WTC11 (cell line): ENCODE results near the gene SLC9C1. TPM values are rescaled to one million over a fixed set of nuclear protein-coding genes. Genes with fewer than 3 reads are reported as not detected.

Experiments used
- ATAC-seq: fragments of 200-7000 bp; cut with Tn5 transposase; 2 replicates; pipeline ENCODE4 v1.10.0; 2021; ENCODE audit warnings: mild to moderate bottlenecking, moderate library complexity
- CTCF ChIA-PET: fragments of 300-600 bp; sonication (Branson Sonifier 250); formaldehyde crosslinking; loops from one replicate; lab custom pipeline; 2021; ENCODE audit warnings: antibody characterized with exemption; lab: Charles Lee
- POLR2A ChIA-PET: fragments of 350-600 bp; sonication (Branson Sonifier 250); formaldehyde crosslinking; loops from one replicate; lab custom pipeline; 2021; ENCODE audit warnings: antibody characterized with exemption; lab: Charles Lee
- DNase-seq: peaks from one replicate; pipeline ENCODE4 v3.0.0; 2021; ENCODE audit warnings: low spot score
- H3K27ac Mint-ChIP-seq: 2 replicates; pipeline ENCODE4 v1.8.0; 2021; ENCODE audit warnings: mixed read lengths
- H3K27me3 Mint-ChIP-seq: 2 replicates; pipeline ENCODE4 v1.8.0; 2021; ENCODE audit warnings: low read depth, mild to moderate bottlenecking, moderate library complexity, mixed read lengths
- H3K36me3 Mint-ChIP-seq: 2 replicates; pipeline ENCODE4 v1.8.0; 2021; ENCODE audit warnings: mixed read lengths
- H3K4me1 Mint-ChIP-seq: 2 replicates; pipeline ENCODE4 v1.8.0; 2022; ENCODE audit warnings: mixed read lengths
- H3K4me3 Mint-ChIP-seq: 2 replicates; pipeline ENCODE4 v1.8.0; 2021; ENCODE audit warnings: mild to moderate bottlenecking, moderate library complexity, mixed read lengths
- H3K9me3 Mint-ChIP-seq: 2 replicates; pipeline ENCODE4 v1.8.0; 2021; ENCODE audit warnings: mixed read lengths
- CREB1 ChIP-seq: sonication (generic); formaldehyde crosslinking; IDR thresholded peaks from 2 replicates; pipeline ENCODE4 v1.8.0; 2023; ENCODE audit warnings: mild to moderate bottlenecking, missing genetic modification reagents
- CREM ChIP-seq: sonication (generic); formaldehyde crosslinking; IDR thresholded peaks from 2 replicates; pipeline ENCODE4 v1.8.1; 2022; ENCODE audit warnings: mild to moderate bottlenecking, missing genetic modification reagents, moderate library complexity
- E2F1 ChIP-seq: sonication (generic); formaldehyde crosslinking; IDR thresholded peaks from 2 replicates; pipeline ENCODE4 v1.8.0; 2022; ENCODE audit warnings: mild to moderate bottlenecking, missing genetic modification reagents
- EMX1 ChIP-seq: fragments of 250-450 bp; sonication (Bioruptor Pico); IDR thresholded peaks from 2 replicates; pipeline ENCODE4 v1.8.0; 2021; ENCODE audit warnings: mild to moderate bottlenecking
- ESRRA ChIP-seq: sonication (generic); formaldehyde crosslinking; IDR thresholded peaks from 2 replicates; pipeline ENCODE4 v1.8.1; 2022; ENCODE audit warnings: mild to moderate bottlenecking, missing genetic modification reagents, borderline replicate concordance
- FOXP4 ChIP-seq: sonication (generic); formaldehyde crosslinking; IDR thresholded peaks from 2 replicates; pipeline ENCODE4 v1.8.0; 2022; ENCODE audit warnings: mild to moderate bottlenecking, missing genetic modification reagents
- GABPB1 ChIP-seq: sonication (generic); formaldehyde crosslinking; IDR thresholded peaks from 2 replicates; pipeline ENCODE4 v1.8.1; 2023; ENCODE audit warnings: mild to moderate bottlenecking, missing genetic modification reagents
- KAT7 ChIP-seq: sonication (generic); formaldehyde crosslinking; IDR thresholded peaks from 2 replicates; pipeline ENCODE4 v1.8.1; 2023; ENCODE audit warnings: missing genetic modification reagents, mild to moderate bottlenecking, borderline replicate concordance
- NR3C1 ChIP-seq: sonication (generic); formaldehyde crosslinking; conservative IDR thresholded peaks from 2 replicates; pipeline ENCODE4 v1.8.1; 2023; ENCODE audit warnings: low read depth, mild to moderate bottlenecking, missing genetic modification reagents
- OVOL2 ChIP-seq: fragments of 250-450 bp; sonication (Bioruptor Pico); IDR thresholded peaks from 2 replicates; pipeline ENCODE4 v1.9.0; 2021; ENCODE audit warnings: mild to moderate bottlenecking, borderline replicate concordance
- PREB ChIP-seq: sonication (generic); formaldehyde crosslinking; IDR thresholded peaks from 2 replicates; pipeline ENCODE4 v1.8.1; 2022; ENCODE audit warnings: mild to moderate bottlenecking, missing genetic modification reagents, moderate library complexity, borderline replicate concordance
- PRRX2 ChIP-seq: fragments of 250-450 bp; sonication (Bioruptor Pico); IDR thresholded peaks from 2 replicates; pipeline ENCODE4 v1.8.0; 2021; ENCODE audit warnings: mild to moderate bottlenecking
- SMAD4 ChIP-seq: sonication (generic); formaldehyde crosslinking; IDR thresholded peaks from 2 replicates; pipeline ENCODE4 v1.8.0; 2022; ENCODE audit warnings: mild to moderate bottlenecking, missing genetic modification reagents
- TCF7 ChIP-seq: sonication (generic); formaldehyde crosslinking; IDR thresholded peaks from 2 replicates; pipeline ENCODE4 v1.8.0; 2022; ENCODE audit warnings: mild to moderate bottlenecking, low read depth, missing genetic modification reagents, moderate library complexity
- ZNF138 ChIP-seq: sonication (generic); formaldehyde crosslinking; conservative IDR thresholded peaks from 2 replicates; pipeline ENCODE4 v1.8.1; 2022; ENCODE audit warnings: mild to moderate bottlenecking, moderate library complexity, missing genetic modification reagents
- ZNF425 ChIP-seq: fragments of 250-450 bp; sonication (Bioruptor Pico); conservative IDR thresholded peaks from 2 replicates; pipeline ENCODE4 v1.9.0; 2021; ENCODE audit warnings: mild to moderate bottlenecking
- ZNF532 ChIP-seq: fragments of 250-450 bp; sonication (Bioruptor Pico); IDR thresholded peaks from 2 replicates; pipeline ENCODE4 v1.9.0; 2021; ENCODE audit warnings: mild to moderate bottlenecking, borderline replicate concordance
- total RNA-seq: library from RNA; stranded (reverse); gene quantifications from 3 replicates; pipeline ENCODE4 v1.2.3, GENCODE V29; 2021
- TF ChIP-seq, protein P1 (sequence below): sonication (generic); formaldehyde crosslinking; IDR thresholded peaks from 2 replicates; pipeline ENCODE4 v1.8.1; 2023; ENCODE audit warnings: mild to moderate bottlenecking, moderate library complexity, missing genetic modification reagents
- TF ChIP-seq, protein P2 (sequence below): sonication (generic); formaldehyde crosslinking; IDR thresholded peaks from 2 replicates; pipeline ENCODE4 v1.8.0; 2022; ENCODE audit warnings: missing genetic modification reagents

The SLC9C1 gene
- total RNA-seq, 1 experiment from 2014 or later, result 3.5 TPM

- TF ChIP-seq ZNF532 (CRISPR knock-in tag) (no peak), PREB (no peak), FOXP4 (no peak)
These were observed 177.2 kb downstream of the SLC9C1 start (continued) for GRCh38 chr3:112116748-112117186.

DNA sequence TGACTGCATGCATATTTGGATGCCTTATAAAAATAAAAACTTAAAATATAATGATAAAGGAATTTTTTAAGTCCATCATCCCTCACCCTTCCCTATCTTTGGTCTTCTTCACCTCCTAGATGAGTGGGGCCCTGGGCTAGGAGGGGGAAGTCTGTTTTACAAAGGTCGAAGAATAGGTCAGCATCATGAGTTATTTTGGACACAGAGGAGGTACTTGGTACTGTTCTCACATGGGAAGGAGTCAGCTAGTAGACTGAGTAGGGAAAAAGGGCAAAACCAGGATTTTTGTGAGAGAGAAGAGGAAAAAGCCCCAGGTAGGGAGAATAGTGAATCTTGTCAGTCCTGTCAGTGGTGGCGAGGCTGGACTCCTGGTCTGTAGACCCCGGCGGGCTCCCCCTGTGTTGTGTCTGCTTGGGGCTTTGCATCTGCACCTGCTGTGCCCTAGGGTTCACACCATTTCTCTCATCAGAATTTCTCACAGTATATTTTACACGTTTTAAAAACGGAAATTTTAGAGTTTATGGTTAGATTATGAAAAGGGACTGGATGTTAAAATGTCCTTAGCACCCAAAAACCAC lies 178.1 kb downstream of the SLC9C1 start:
- H3K4me1 Mint-ChIP-seq, result peaks cover 22% of the 10 kb centered on the region
- TF ChIP-seq PRRX2 (CRISPR knock-in tag) (no peak), E2F1 (CRISPR knock-in tag) (no peak), KAT7 (CRISPR knock-in tag) (no peak), TCF7 (CRISPR knock-in tag) (no peak), OVOL2 (CRISPR knock-in tag) (no peak), NR3C1 (CRISPR knock-in tag) (no peak), GABPB1 (no peak), CREM (no peak), ESRRA (CRISPR knock-in tag) (no peak), CREB1 (CRISPR knock-in tag) (no peak), SMAD4 (CRISPR knock-in tag) (no peak), ZNF425 (CRISPR knock-in tag) (no peak), ZNF138 (CRISPR knock-in tag) (no peak), EMX1 (CRISPR knock-in tag) (no peak)
- TF ChIP-seq, protein P1, sequence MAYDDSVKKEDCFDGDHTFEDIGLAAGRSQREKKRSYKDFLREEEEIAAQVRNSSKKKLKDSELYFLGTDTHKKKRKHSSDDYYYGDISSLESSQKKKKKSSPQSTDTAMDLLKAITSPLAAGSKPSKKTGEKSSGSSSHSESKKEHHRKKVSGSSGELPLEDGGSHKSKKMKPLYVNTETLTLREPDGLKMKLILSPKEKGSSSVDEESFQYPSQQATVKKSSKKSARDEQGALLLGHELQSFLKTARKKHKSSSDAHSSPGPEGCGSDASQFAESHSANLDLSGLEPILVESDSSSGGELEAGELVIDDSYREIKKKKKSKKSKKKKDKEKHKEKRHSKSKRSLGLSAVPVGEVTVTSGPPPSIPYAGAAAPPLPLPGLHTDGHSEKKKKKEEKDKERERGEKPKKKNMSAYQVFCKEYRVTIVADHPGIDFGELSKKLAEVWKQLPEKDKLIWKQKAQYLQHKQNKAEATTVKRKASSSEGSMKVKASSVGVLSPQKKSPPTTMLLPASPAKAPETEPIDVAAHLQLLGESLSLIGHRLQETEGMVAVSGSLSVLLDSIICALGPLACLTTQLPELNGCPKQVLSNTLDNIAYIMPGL (CRISPR knock-in tag), result no peak
- TF ChIP-seq, protein P2, sequence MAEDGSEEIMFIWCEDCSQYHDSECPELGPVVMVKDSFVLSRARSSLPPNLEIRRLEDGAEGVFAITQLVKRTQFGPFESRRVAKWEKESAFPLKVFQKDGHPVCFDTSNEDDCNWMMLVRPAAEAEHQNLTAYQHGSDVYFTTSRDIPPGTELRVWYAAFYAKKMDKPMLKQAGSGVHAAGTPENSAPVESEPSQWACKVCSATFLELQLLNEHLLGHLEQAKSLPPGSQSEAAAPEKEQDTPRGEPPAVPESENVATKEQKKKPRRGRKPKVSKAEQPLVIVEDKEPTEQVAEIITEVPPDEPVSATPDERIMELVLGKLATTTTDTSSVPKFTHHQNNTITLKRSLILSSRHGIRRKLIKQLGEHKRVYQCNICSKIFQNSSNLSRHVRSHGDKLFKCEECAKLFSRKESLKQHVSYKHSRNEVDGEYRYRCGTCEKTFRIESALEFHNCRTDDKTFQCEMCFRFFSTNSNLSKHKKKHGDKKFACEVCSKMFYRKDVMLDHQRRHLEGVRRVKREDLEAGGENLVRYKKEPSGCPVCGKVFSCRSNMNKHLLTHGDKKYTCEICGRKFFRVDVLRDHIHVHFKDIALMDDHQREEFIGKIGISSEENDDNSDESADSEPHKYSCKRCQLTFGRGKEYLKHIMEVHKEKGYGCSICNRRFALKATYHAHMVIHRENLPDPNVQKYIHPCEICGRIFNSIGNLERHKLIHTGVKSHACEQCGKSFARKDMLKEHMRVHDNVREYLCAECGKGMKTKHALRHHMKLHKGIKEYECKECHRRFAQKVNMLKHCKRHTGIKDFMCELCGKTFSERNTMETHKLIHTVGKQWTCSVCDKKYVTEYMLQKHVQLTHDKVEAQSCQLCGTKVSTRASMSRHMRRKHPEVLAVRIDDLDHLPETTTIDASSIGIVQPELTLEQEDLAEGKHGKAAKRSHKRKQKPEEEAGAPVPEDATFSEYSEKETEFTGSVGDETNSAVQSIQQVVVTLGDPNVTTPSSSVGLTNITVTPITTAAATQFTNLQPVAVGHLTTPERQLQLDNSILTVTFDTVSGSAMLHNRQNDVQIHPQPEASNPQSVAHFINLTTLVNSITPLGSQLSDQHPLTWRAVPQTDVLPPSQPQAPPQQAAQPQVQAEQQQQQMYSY (CRISPR knock-in tag), result no peak
- no peaks in the 10 kb centered on the region for H3K27me3 Mint-ChIP-seq
- POLR2A ChIA-PET, result no interaction called here
- H3K4me3 Mint-ChIP-seq, result no peak overlapping the region
- peaks cover 22% of the 10 kb centered on the region for H3K36me3 Mint-ChIP-seq
- no peaks in the 10 kb centered on the region for H3K9me3 Mint-ChIP-seq
- CTCF ChIA-PET, result interaction anchor here (1.2 kb wide), 1 partner anchor 10 kb away, joined by 4 read pairs; no protein-coding TSS in a partner anchor
- ATAC-seq, result no peak
- DNase-seq, result no peak
- no peak overlapping the region for H3K27ac Mint-ChIP-seq
